Neural progenitor cell (in vitro differentiated cells): ENCODE measurements around the gene MTCP1. TPM values are rescaled to one million over a fixed set of nuclear protein-coding genes. Genes with fewer than 3 reads are reported as not detected.

Source experiments
- DNase-seq: peaks from one replicate; pipeline ENCODE4 v3.0.0-alpha.2; 2016; ENCODE audit warnings: low spot score
- H2AFZ ChIP-seq: fragments of 200-600 bp; sonication (generic); replicated peaks from 2 replicates; pipeline ENCODE4 v1.6.1; 2016; ENCODE audit warnings: antibody characterized with exemption
- H3F3A ChIP-seq: fragments of 200-600 bp; sonication (generic); 2 replicates; pipeline ENCODE4 v1.6.1; 2016; ENCODE audit warnings: antibody characterized with exemption, low read depth
- H3K27ac ChIP-seq: fragments of 200-600 bp; sonication (generic); 2 replicates; pipeline ENCODE4 v1.5.1; 2016; ENCODE audit warnings: mild to moderate bottlenecking
- H3K27me3 ChIP-seq: fragments of 200-600 bp; sonication (generic); 2 replicates; pipeline ENCODE4 v1.6.1; 2016; ENCODE audit warnings: mild to moderate bottlenecking, moderate library complexity
- H3K36me3 ChIP-seq: fragments of 200-600 bp; sonication (generic); 2 replicates; pipeline ENCODE4 v1.5.1; 2016
- H3K4me1 ChIP-seq: fragments of 200-600 bp; sonication (generic); 2 replicates; pipeline ENCODE4 v1.6.1; 2016; ENCODE audit warnings: mixed run types
- H3K4me2 ChIP-seq: fragments of 200-600 bp; sonication (generic); 2 replicates; pipeline ENCODE4 v1.6.1; 2016
- H3K4me3 ChIP-seq: fragments of 200-600 bp; sonication (generic); 2 replicates; pipeline ENCODE4 v1.5.1; 2016
- H3K79me2 ChIP-seq: fragments of 200-600 bp; sonication (generic); 2 replicates; pipeline ENCODE4 v1.6.1; 2016; ENCODE audit warnings: low read depth
- H3K9ac ChIP-seq: fragments of 200-600 bp; sonication (generic); 2 replicates; pipeline ENCODE4 v1.6.1; 2016
- H3K9me3 ChIP-seq: fragments of 200-600 bp; sonication (generic); 2 replicates; pipeline ENCODE4 v1.5.1; 2016; ENCODE audit warnings: low read depth
- H4K20me1 ChIP-seq: fragments of 200-600 bp; sonication (generic); 2 replicates; pipeline ENCODE4 v1.6.1; 2016; ENCODE audit warnings: low read depth
- H3K27ac Mint-ChIP-seq: 3 replicates; pipeline ENCODE4 v1.8.0; 2021; ENCODE audit warnings: mixed read lengths
- H3K27me3 Mint-ChIP-seq: 2 replicates; pipeline ENCODE4 v1.8.0; 2022; ENCODE audit warnings: low read depth, mild to moderate bottlenecking, inconsistent platforms, moderate library complexity, mixed read lengths; ENCODE audit not compliant: insufficient read depth
- H3K36me3 Mint-ChIP-seq: 3 replicates; pipeline ENCODE4 v1.8.0; 2021; ENCODE audit warnings: mixed read lengths
- H3K4me1 Mint-ChIP-seq: 3 replicates; pipeline ENCODE4 v1.8.0; 2021; ENCODE audit warnings: mixed read lengths
- H3K4me3 Mint-ChIP-seq: 3 replicates; pipeline ENCODE4 v1.8.0; 2021; ENCODE audit warnings: mild to moderate bottlenecking, moderate library complexity, mixed read lengths
- H3K9me3 Mint-ChIP-seq: 3 replicates; pipeline ENCODE4 v1.8.0; 2020; ENCODE audit warnings: mixed read lengths
- CTCF ChIP-seq: fragments of 200-600 bp; sonication (generic); IDR thresholded peaks from 2 replicates; pipeline ENCODE4 v1.5.1; 2017; ENCODE audit warnings: antibody characterized with exemption, mild to moderate bottlenecking
- EZH2 ChIP-seq: fragments of 200-600 bp; sonication (generic); IDR thresholded peaks from 2 replicates; pipeline ENCODE4 v1.6.1; 2017; ENCODE audit warnings: antibody characterized with exemption, mild to moderate bottlenecking, moderate library complexity
- EZH2phosphoT487 ChIP-seq: fragments of 200-600 bp; sonication (generic); IDR thresholded peaks from 2 replicates; pipeline ENCODE4 v1.6.1; 2017; ENCODE audit warnings: antibody characterized with exemption
- total RNA-seq: library from RNA; depleted of rRNA; stranded (reverse); fragments of >200 nt; gene quantifications from 2 replicates; pipeline ENCODE4 v1.2.3, GENCODE V29; 2015; ENCODE audit warnings: low replicate concordance

MTCP1 gene
- total RNA-seq, 1 donor from 2014 or later: 1.2 TPM

GRCh38 chrX:155065035-155065734, 5.8 kb downstream of the MTCP1 start:
- TF ChIP-seq EZH2 (no peak), CTCF (no peak)
- H3K4me3 ChIP-seq: no peak overlapping the region
- H3K4me2 ChIP-seq: no peak overlapping the region
- H3K9me3 ChIP-seq: peaks cover 4% of the 10 kb centered on the region
- H3K27me3 ChIP-seq: no peaks in the 10 kb centered on the region
- no peak for DNase-seq
- H3K9me3 Mint-ChIP-seq: peaks cover 2% of the 10 kb centered on the region
- no peaks in the 10 kb centered on the region for H3F3A ChIP-seq
- H3K4me1 ChIP-seq: no peaks in the 10 kb centered on the region
- no peak overlapping the region for H3K4me3 Mint-ChIP-seq
- peaks cover 17% of the 10 kb centered on the region for H3K4me1 Mint-ChIP-seq
- no peaks in the 10 kb centered on the region for H3K36me3 Mint-ChIP-seq
- H3K27me3 Mint-ChIP-seq: no peaks in the 10 kb centered on the region
- no peak overlapping the region for H3K9ac ChIP-seq
- H3K27ac ChIP-seq: no peak overlapping the region
- H4K20me1 ChIP-seq: no peaks in the 10 kb centered on the region
- peaks cover 9% of the 10 kb centered on the region for H3K79me2 ChIP-seq
- H3K36me3 ChIP-seq: no peaks in the 10 kb centered on the region
- H3K27ac Mint-ChIP-seq: no peak overlapping the region
- no peak overlapping the region for H2AFZ ChIP-seq

- no peak overlapping the region for H3K27ac ChIP-seq
- H3K9me3 ChIP-seq: peaks cover 4% of the 10 kb centered on the region
- no peak overlapping the region for H2AFZ ChIP-seq
- no peak overlapping the region for H3K4me3 ChIP-seq
- no peak overlapping the region for H3K4me3 Mint-ChIP-seq
- H3K79me2 ChIP-seq: no peaks in the 10 kb centered on the region
- no peaks in the 10 kb centered on the region for H3K4me1 ChIP-seq
- H3K36me3 Mint-ChIP-seq: no peaks in the 10 kb centered on the region
- no peaks in the 10 kb centered on the region for H4K20me1 ChIP-seq
- no peaks in the 10 kb centered on the region for H3K36me3 ChIP-seq
- TF ChIP-seq EZH2 (no peak), CTCF (no peak), EZH2phosphoT487 (no peak)
- no peaks in the 10 kb centered on the region for H3F3A ChIP-seq
- no peaks in the 10 kb centered on the region for H3K4me1 Mint-ChIP-seq
- no peak for DNase-seq
- H3K27ac Mint-ChIP-seq: no peak overlapping the region
- H3K9ac ChIP-seq: no peak overlapping the region
- H3K4me2 ChIP-seq: no peak overlapping the region
- no peaks in the 10 kb centered on the region for H3K27me3 Mint-ChIP-seq
- H3K27me3 ChIP-seq: no peaks in the 10 kb centered on the region
- H3K9me3 Mint-ChIP-seq: peaks cover 2% of the 10 kb centered on the region
Measured at GRCh38 chrX:155061760-155062159, 9.2 kb downstream of the MTCP1 start.

- H2AFZ ChIP-seq: no peak overlapping the region
- Mint-ChIP-seq H3K4me1 (no peaks in the 10 kb centered on the region), H3K9me3 (peaks cover 4% of the 10 kb centered on the region), H3K36me3 (no peaks in the 10 kb centered on the region), H3K27me3 (no peaks in the 10 kb centered on the region), H3K4me3 (no peak overlapping the region), H3K27ac (no peak overlapping the region)
- no peak overlapping the region for H3K27ac ChIP-seq
- H3K79me2 ChIP-seq: no peaks in the 10 kb centered on the region
- no peaks in the 10 kb centered on the region for H4K20me1 ChIP-seq
- H3K9me3 ChIP-seq: no peaks in the 10 kb centered on the region
- peak overlapping the region; percentile 59 for H3K4me2 ChIP-seq
- peak; percentile 74 for DNase-seq
- H3K9ac ChIP-seq: no peak overlapping the region
- no peaks in the 10 kb centered on the region for H3K36me3 ChIP-seq
- H3K4me1 ChIP-seq: no peaks in the 10 kb centered on the region
- no peak overlapping the region for H3K4me3 ChIP-seq
- H3F3A ChIP-seq: no peaks in the 10 kb centered on the region
- peak; percentile 72 for TF ChIP-seq CTCF
- no peak for TF ChIP-seq EZH2phosphoT487
- H3K27me3 ChIP-seq: no peaks in the 10 kb centered on the region
Measured at GRCh38 chrX:155056877-155057792, 13.8 kb downstream of the MTCP1 start.
